OCI-LY7 (cell line): ENCODE data around the gene DLX4. TPM values are rescaled to one million over a fixed set of nuclear protein-coding genes. Genes with fewer than 3 reads are reported as not detected.

Experiments
- BruUV-seq: library from RNA; stranded (reverse); fragments of 400-500 nt; replicated peaks from 2 replicates; lab custom pipeline; 2021; lab: Mats Ljungman, UMichigan
- CTCF ChIA-PET: fragments of 300-600 bp; sonication (Branson Sonifier 250); formaldehyde crosslinking; loops from one replicate; lab custom pipeline; 2022; ENCODE audit warnings: antibody characterized with exemption; ENCODE audit not compliant: unreplicated experiment; lab: Charles Lee
- POLR2A ChIA-PET: fragments of 300-600 bp; sonication (Branson Sonifier 250); formaldehyde crosslinking; loops from one replicate; lab custom pipeline; 2022; ENCODE audit warnings: antibody characterized with exemption; lab: Charles Lee
- DNase-seq: peaks from one replicate; pipeline ENCODE4 v3.0.0-alpha.2; 2015; ENCODE audit warnings: low spot score
- H2AFZ ChIP-seq: fragments of 200-600 bp; sonication (generic), shearing (Covaris generic); 2 replicates; pipeline ENCODE4 v1.6.1; 2014; ENCODE audit warnings: mild to moderate bottlenecking, antibody characterized with exemption, low read length, moderate library complexity
- H3K27ac ChIP-seq: fragments of 200-600 bp; sonication (generic); 2 replicates; pipeline ENCODE4 v1.5.1; 2014; ENCODE audit warnings: mixed run types, low read depth, mild to moderate bottlenecking, moderate library complexity, low read length, inconsistent platforms; ENCODE audit not compliant: poor library complexity, severe bottlenecking
- H3K36me3 ChIP-seq: fragments of 200-600 bp; sonication (generic); 2 replicates; pipeline ENCODE4 v1.6.1; 2014; ENCODE audit warnings: mild to moderate bottlenecking, antibody characterized with exemption, low read length, moderate library complexity, mixed read lengths; ENCODE audit not compliant: insufficient read depth
- H3K4me1 ChIP-seq: fragments of 200-600 bp; sonication (generic); 2 replicates; pipeline ENCODE4 v1.5.1; 2014; ENCODE audit warnings: mild to moderate bottlenecking, low read length; ENCODE audit not compliant: insufficient read depth, poor library complexity, severe bottlenecking
- H3K4me2 ChIP-seq: fragments of 200-600 bp; sonication (generic); 2 replicates; pipeline ENCODE4 v1.6.1; 2014; ENCODE audit warnings: mild to moderate bottlenecking, low read length
- H3K4me3 ChIP-seq: fragments of 200-600 bp; sonication (generic); 2 replicates; pipeline ENCODE4 v1.5.1; 2014; ENCODE audit warnings: mild to moderate bottlenecking, low read depth, low read length; ENCODE audit not compliant: poor library complexity, severe bottlenecking
- H3K79me2 ChIP-seq: fragments of 200-600 bp; sonication (generic); 2 replicates; pipeline ENCODE4 v1.6.1; 2016; ENCODE audit warnings: low read depth, mild to moderate bottlenecking, low read length, moderate library complexity, mixed read lengths; ENCODE audit not compliant: insufficient read depth
- H3K9me2 ChIP-seq: fragments of 200-600 bp; sonication (generic); 2 replicates; pipeline ENCODE4 v1.6.1; 2016; ENCODE audit warnings: mild to moderate bottlenecking, low read length, mixed read lengths; ENCODE audit not compliant: insufficient read depth
- H3K9me3 ChIP-seq: fragments of 200-600 bp; sonication (generic); 2 replicates; pipeline ENCODE4 v1.6.1; 2014; ENCODE audit warnings: mild to moderate bottlenecking, mixed run types, low read length, mixed read lengths
- H4K20me1 ChIP-seq: fragments of 200-600 bp; sonication (generic); 2 replicates; pipeline ENCODE4 v1.6.1; 2014; ENCODE audit warnings: mild to moderate bottlenecking, antibody characterized with exemption, low read length, moderate library complexity, mixed read lengths; ENCODE audit not compliant: insufficient read depth
- CTCF ChIP-seq: fragments of 200-600 bp; sonication (generic); conservative IDR thresholded peaks from 2 replicates; pipeline ENCODE4 v1.5.1; 2014; ENCODE audit warnings: mild to moderate bottlenecking, antibody characterized with exemption, low read length, moderate library complexity, mixed read lengths
- EZH2phosphoT487 ChIP-seq: fragments of 200-600 bp; sonication (generic); IDR thresholded peaks from 2 replicates; pipeline ENCODE4 v1.6.1; 2018; ENCODE audit warnings: low read depth, borderline replicate concordance, mild to moderate bottlenecking, mixed run types, antibody characterized with exemption, low read length, moderate library complexity, mixed read lengths
- intact Hi-C: fragments of 100-400 bp; cut with micrococcal nuclease; formaldehyde crosslinking; loops from one replicate; pipeline ENCODE4 v1.10.0; 2022; ENCODE audit not compliant: unreplicated experiment
- total RNA-seq, 2 experiments: library from RNA; depleted of rRNA in 1 of 2; stranded (reverse); fragments of >200 nt in 1 of 2; shearing (Covaris generic) in 1 of 2; gene quantifications; 2 replicates each; pipeline ENCODE4 v1.2.3, GENCODE V29; 2014 to 2022

The DLX4 gene
- total RNA-seq, 2 experiments from 2014 or later: 0.27 to 0.47 TPM

GRCh38 chr17:49994085-49995054 is 25.4 kb downstream of the DLX4 start:
- Histone ChIP-seq H3K36me3 (no peaks in the 10 kb centered on the region), H3K4me2 (no peak overlapping the region), H3K9me2 (no peaks in the 10 kb centered on the region), H3K4me3 (no peak overlapping the region), H3K4me1 (peaks cover 5% of the 10 kb centered on the region), H3K79me2 (no peaks in the 10 kb centered on the region), H2AFZ (no peak overlapping the region), H4K20me1 (no peaks in the 10 kb centered on the region), H3K27ac (no peak overlapping the region), H3K9me3 (no peaks in the 10 kb centered on the region)
- intact Hi-C loops: loop anchor here (5.0 kb wide), 1 partner anchor 287 kb away; the partner anchor contains the start of gene SLC35B1
- TF ChIP-seq EZH2phosphoT487 (no peak), CTCF (no peak)
- ChIA-PET CTCF (interaction anchor here (0.6 kb wide), 1 partner anchor 112 kb away, joined by 3 read pairs; no protein-coding TSS in a partner anchor), POLR2A (no interaction called here)
- BruUV-seq: no TSS peak
- no peak for DNase-seq

GRCh38 chr17:49995055-49995738 is 26.2 kb downstream of the DLX4 start, which contains the start of gene DLX3:
Gene DLX3, minus strand, starts transcription at chr17:49995224. Its CDS starts 226 bp downstream, at chr17:49994998.
- Histone ChIP-seq H3K9me3 (no peaks in the 10 kb centered on the region), H4K20me1 (no peaks in the 10 kb centered on the region), H3K36me3 (no peaks in the 10 kb centered on the region), H3K79me2 (no peaks in the 10 kb centered on the region), H3K4me1 (peaks cover 5% of the 10 kb centered on the region), H3K9me2 (no peaks in the 10 kb centered on the region), H3K4me2 (no peak within 1 kb of the TSS), H3K27ac (no peak within 1 kb of the TSS), H2AFZ (no peak within 1 kb of the TSS), H3K4me3 (no peak within 1 kb of the TSS)
- ChIA-PET POLR2A (no interaction called here), CTCF (interaction anchor here (0.6 to 1.4 kb wide), 2 partner anchors 42 to 113 kb away, joined by 3 to 5 read pairs; no protein-coding TSS in a partner anchor)
- DNase-seq: no peak
- intact Hi-C loops: loop anchor here (5.0 kb wide), 1 partner anchor 288 kb away; the partner anchor contains the start of gene SLC35B1
- TF ChIP-seq CTCF (no peak), EZH2phosphoT487 (no peak)
- BruUV-seq: no TSS peak
